ENCODE measurements around the gene RWDD4. TPM values are rescaled to one million over a fixed set of nuclear protein-coding genes. Genes with fewer than 3 reads are reported as not detected.

The RWDD4 gene
- total and polyA plus RNA-seq, 9 of the 15 experiments (the other 6 are each of a cell fraction or from before 2014, with no cell fraction given): 8.4 to 32.5 (median 24.2) TPM

GRCh38 chr4:183670251-183670650, 11.3 kb upstream of the RWDD4 start:
- BruUV-seq (replicated peaks): no TSS peak
- FAIRE-seq (no peak), ATAC-seq (no peak), DNase-seq (ENCODE audit: extremely low read depth in 1 of 4, low spot score in 3 of 4) (no peak)
- intact Hi-C loops (cut with micrococcal nuclease): no loop called here
- no peak overlapping the region for H3K27ac ChIP-seq (ENCODE audit: extremely low read depth, low read depth, low read length)
- no peak overlapping the region for H3K4me3 ChIP-seq
- no peaks in the 10 kb centered on the region for H3K27me3 ChIP-seq (ENCODE audit: control insufficient read depth in 2 of 2, insufficient read depth in 2 of 2, low read length in 2 of 2)
- 60% methylated on average over 3 of the region's 3 CpGs for WGBS (ENCODE audit: insufficient coverage, low coverage, missing lambda C conversion rate)
- TF ChIP-seq SNRNP70 (optimal IDR thresholded peaks at IDR 0.05; ENCODE audit: low read depth, low read length): no peak
- TF ChIP-seq IRF2 (CRISPR knock-in tag; IDR thresholded peaks at IDR 0.05): no peak
- TF ChIP-seq ZNF586 (CRISPR knock-in tag; conservative IDR thresholded peaks at IDR 0.05): no peak
- no peak for TF ChIP-seq HCFC1 (IDR thresholded peaks at IDR 0.05; ENCODE audit: low read depth, low read length)
- no peak for TF ChIP-seq BACH1 (tag; IDR thresholded peaks at IDR 0.05)
- no peak for TF ChIP-seq BRF1 (IDR thresholded peaks at IDR 0.05; ENCODE audit: borderline replicate concordance, extremely low read depth, insufficient read length)
- no peak for TF ChIP-seq RBM34 (IDR thresholded peaks at IDR 0.05; ENCODE audit: borderline replicate concordance, insufficient read depth, low read length)
- no peak for TF ChIP-seq ARID3B (CRISPR knock-in tag; IDR thresholded peaks at IDR 0.05; ENCODE audit: borderline replicate concordance)
- TF ChIP-seq NCOA6 (IDR thresholded peaks at IDR 0.05): no peak
- no peak for TF ChIP-seq RERE (CRISPR knock-in tag; IDR thresholded peaks at IDR 0.05; ENCODE audit: borderline replicate concordance)
- no peak for TF ChIP-seq ARNT (IDR thresholded peaks at IDR 0.05)
- TF ChIP-seq SP1 (CRISPR knock-in tag; IDR thresholded peaks at IDR 0.05): no peak
- TF ChIP-seq, protein P1, sequence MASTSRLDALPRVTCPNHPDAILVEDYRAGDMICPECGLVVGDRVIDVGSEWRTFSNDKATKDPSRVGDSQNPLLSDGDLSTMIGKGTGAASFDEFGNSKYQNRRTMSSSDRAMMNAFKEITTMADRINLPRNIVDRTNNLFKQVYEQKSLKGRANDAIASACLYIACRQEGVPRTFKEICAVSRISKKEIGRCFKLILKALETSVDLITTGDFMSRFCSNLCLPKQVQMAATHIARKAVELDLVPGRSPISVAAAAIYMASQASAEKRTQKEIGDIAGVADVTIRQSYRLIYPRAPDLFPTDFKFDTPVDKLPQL (IDR thresholded peaks at IDR 0.05; ENCODE audit: extremely low read depth, insufficient read length): no peak
- TF ChIP-seq CEBPG (CRISPR knock-in tag; IDR thresholded peaks at IDR 0.05): no peak
- TF ChIP-seq CEBPG (tag; conservative IDR thresholded peaks at IDR 0.05 in 1 of 2, IDR thresholded peaks at IDR 0.05 in 1 of 2): no peak
- no peak for TF ChIP-seq MTA1 (IDR thresholded peaks at IDR 0.05; ENCODE audit: borderline replicate concordance)
- no peak for TF ChIP-seq FOXA1 (IDR thresholded peaks at IDR 0.05; ENCODE audit: borderline replicate concordance)
- H3K9ac ChIP-seq (ENCODE audit: insufficient read depth in 1 of 2, low read depth in 2 of 2, low read length in 2 of 2): no peak overlapping the region
- no peaks in the 10 kb centered on the region for H3K79me2 ChIP-seq (ENCODE audit: control insufficient read depth, insufficient read depth, low read length)
- POLR2A ChIA-PET: interaction anchor here (1.1 kb wide), 1 partner anchor 12 kb away, joined by 3 read pairs; no protein-coding TSS in a partner anchor
- in situ Hi-C loops (cut with MboI): loop anchor here (5.0 kb wide), 1 partner anchor 77 kb away; no protein-coding TSS in a partner anchor
- CTCF ChIA-PET (ENCODE audit: low intra/inter-chr PET ratio): no interaction called here
- no peaks in the 10 kb centered on the region for H3K9me3 ChIP-seq (replicated peaks; ENCODE audit: control insufficient read depth, insufficient read depth, low read depth, low read length)
- no peak overlapping the region for H2AFZ ChIP-seq (ENCODE audit: low read depth, low read length)
- no peak overlapping the region for H3K4me2 ChIP-seq (ENCODE audit: insufficient read depth, low read length)
- no peaks in the 10 kb centered on the region for H4K20me1 ChIP-seq (replicated peaks; ENCODE audit: control insufficient read depth, insufficient read depth, low read length)
- H3K36me3 ChIP-seq (ENCODE audit: control insufficient read depth, insufficient read depth, low read length): peaks cover 71% of the 10 kb centered on the region; the same call in 2 of the 3 replicates
- no peaks in the 10 kb centered on the region for H3K9me1 ChIP-seq (ENCODE audit: control insufficient read depth, insufficient read depth, low read length)
- no peaks in the 10 kb centered on the region for H3K4me1 ChIP-seq (replicated peaks in 1 of 2; ENCODE audit: control insufficient read depth in 2 of 2, insufficient read depth in 2 of 2, low read length in 2 of 2)
